Nephron progenitor cell (in vitro differentiated cells): Measurements from ENCODE around the gene RABL6.
"Not testable (repeated sequence)": the region's sequence is repeated elsewhere in the genome, so short reads cannot be mapped to it uniquely, and the experiment has no call there.

Experiments used
- DNase-seq: peaks from one replicate; pipeline ENCODE4 v3.0.0; 2021
- H3K27ac Mint-ChIP-seq: 2 replicates; pipeline ENCODE4 v1.8.0; 2021; ENCODE audit warnings: mild to moderate bottlenecking, moderate library complexity, mixed read lengths
- H3K27me3 Mint-ChIP-seq: 2 replicates; pipeline ENCODE4 v1.8.0; 2021; ENCODE audit warnings: mild to moderate bottlenecking, low read depth, mixed read lengths; ENCODE audit not compliant: poor library complexity
- H3K36me3 Mint-ChIP-seq: 2 replicates; pipeline ENCODE4 v1.8.0; 2021; ENCODE audit warnings: low read depth, mixed read lengths
- H3K4me1 Mint-ChIP-seq: 2 replicates; pipeline ENCODE4 v1.8.0; 2021; ENCODE audit warnings: mixed read lengths
- H3K4me3 Mint-ChIP-seq: 2 replicates; pipeline ENCODE4 v1.8.0; 2021; ENCODE audit warnings: mild to moderate bottlenecking, moderate library complexity, mixed read lengths
- H3K9me3 Mint-ChIP-seq: 2 replicates; pipeline ENCODE4 v1.8.0; 2021; ENCODE audit warnings: mild to moderate bottlenecking, moderate library complexity, mixed read lengths
- TF ChIP-seq, protein P1 (sequence below): fragments of 200-600 bp; sonication (generic); IDR thresholded peaks from 2 replicates; pipeline ENCODE4 v1.5.0; 2021; ENCODE audit warnings: antibody characterized with exemption

Gene RABL6

GRCh38 chr9:136837146-136837855 lies 29.6 kb downstream of the RABL6 start:
- no peak overlapping the region for H3K27ac Mint-ChIP-seq
- H3K9me3 Mint-ChIP-seq, result no peaks in the 10 kb centered on the region
- H3K4me3 Mint-ChIP-seq, result no peak overlapping the region
- no peaks in the 10 kb centered on the region for H3K27me3 Mint-ChIP-seq
- DNase-seq, result no peak
- TF ChIP-seq, protein P1, sequence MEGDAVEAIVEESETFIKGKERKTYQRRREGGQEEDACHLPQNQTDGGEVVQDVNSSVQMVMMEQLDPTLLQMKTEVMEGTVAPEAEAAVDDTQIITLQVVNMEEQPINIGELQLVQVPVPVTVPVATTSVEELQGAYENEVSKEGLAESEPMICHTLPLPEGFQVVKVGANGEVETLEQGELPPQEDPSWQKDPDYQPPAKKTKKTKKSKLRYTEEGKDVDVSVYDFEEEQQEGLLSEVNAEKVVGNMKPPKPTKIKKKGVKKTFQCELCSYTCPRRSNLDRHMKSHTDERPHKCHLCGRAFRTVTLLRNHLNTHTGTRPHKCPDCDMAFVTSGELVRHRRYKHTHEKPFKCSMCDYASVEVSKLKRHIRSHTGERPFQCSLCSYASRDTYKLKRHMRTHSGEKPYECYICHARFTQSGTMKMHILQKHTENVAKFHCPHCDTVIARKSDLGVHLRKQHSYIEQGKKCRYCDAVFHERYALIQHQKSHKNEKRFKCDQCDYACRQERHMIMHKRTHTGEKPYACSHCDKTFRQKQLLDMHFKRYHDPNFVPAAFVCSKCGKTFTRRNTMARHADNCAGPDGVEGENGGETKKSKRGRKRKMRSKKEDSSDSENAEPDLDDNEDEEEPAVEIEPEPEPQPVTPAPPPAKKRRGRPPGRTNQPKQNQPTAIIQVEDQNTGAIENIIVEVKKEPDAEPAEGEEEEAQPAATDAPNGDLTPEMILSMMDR, result no peak
- H3K4me1 Mint-ChIP-seq, result peaks cover 35% of the 10 kb centered on the region
- H3K36me3 Mint-ChIP-seq, result peaks cover 9% of the 10 kb centered on the region

DNA sequence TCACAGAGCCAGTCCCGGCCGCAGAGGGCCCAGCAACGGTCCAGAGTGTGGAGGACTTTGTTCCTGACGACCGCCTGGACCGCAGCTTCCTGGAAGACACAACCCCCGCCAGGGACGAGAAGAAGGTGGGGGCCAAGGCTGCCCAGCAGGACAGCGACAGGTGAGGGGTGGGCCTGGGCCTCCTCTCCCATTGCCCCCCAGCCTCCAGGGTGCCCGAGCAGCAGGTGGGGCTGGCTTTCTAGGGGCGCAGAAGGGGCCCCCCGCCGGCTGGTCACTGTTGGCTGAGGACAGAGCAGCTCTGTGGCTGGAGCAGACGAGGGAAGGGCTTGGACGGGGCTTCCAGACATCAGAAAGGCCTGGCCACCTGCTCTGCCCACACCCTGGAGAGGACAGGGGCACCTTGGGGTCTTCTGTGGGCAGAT lies 30.1 kb downstream of the RABL6 start:
- not testable (repeated sequence) for DNase-seq, H3K27me3 Mint-ChIP-seq, H3K9me3 Mint-ChIP-seq, H3K4me3 Mint-ChIP-seq, H3K36me3 Mint-ChIP-seq, H3K27ac Mint-ChIP-seq
- H3K4me1 Mint-ChIP-seq, result peaks cover 37% of the 10 kb centered on the region

DNA sequence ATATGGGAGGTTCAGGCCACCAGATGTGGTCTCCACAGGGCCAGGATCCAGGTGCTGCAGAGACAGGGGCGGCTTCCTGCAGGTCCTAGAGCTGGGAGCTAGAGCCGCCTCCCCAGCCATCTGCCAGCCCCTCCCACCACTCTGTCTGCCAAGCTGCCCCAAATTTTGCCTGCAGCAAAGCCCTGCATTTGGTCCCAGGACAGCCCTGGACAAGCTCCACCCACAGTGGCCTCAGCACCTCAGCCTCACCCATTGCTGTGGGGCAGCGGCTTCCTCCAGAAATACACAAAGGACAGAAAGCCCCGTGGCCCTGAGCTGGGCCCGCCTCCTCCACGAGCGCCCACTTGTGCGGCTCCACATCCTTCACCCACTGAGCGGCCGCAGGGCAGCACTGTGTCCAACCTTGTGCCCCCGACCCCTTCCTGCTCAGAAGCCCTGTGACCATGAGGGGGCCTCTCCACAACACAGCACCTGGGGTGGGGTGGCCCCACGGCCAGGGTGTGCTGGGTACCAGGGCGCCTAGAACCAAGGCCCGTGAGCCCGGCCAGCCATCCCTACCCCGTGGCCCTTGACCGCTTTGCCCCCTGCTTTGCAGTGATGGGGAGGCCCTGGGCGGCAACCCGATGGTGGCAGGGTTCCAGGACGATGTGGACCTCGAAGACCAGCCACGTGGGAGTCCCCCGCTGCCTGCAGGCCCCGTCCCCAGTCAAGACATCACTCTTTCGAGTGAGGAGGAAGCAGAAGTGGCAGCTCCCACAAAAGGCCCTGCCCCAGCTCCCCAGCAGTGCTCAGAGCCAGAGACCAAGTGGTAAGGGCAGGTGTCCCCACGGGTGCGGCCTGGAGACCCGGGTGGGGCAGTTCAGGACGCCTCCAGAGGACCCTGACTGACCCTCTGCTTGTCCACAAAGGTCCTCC lies 30.8 kb downstream of the RABL6 start:
- peaks cover 6% of the 10 kb centered on the region for H3K36me3 Mint-ChIP-seq
- peak overlapping the region; percentile 39 for H3K27ac Mint-ChIP-seq
- no peak for DNase-seq
- TF ChIP-seq, protein P1, result no peak
- H3K4me3 Mint-ChIP-seq, result no peak overlapping the region
- no peaks in the 10 kb centered on the region for H3K9me3 Mint-ChIP-seq
- peaks cover 37% of the 10 kb centered on the region for H3K4me1 Mint-ChIP-seq
- H3K27me3 Mint-ChIP-seq, result no peaks in the 10 kb centered on the region

DNA sequence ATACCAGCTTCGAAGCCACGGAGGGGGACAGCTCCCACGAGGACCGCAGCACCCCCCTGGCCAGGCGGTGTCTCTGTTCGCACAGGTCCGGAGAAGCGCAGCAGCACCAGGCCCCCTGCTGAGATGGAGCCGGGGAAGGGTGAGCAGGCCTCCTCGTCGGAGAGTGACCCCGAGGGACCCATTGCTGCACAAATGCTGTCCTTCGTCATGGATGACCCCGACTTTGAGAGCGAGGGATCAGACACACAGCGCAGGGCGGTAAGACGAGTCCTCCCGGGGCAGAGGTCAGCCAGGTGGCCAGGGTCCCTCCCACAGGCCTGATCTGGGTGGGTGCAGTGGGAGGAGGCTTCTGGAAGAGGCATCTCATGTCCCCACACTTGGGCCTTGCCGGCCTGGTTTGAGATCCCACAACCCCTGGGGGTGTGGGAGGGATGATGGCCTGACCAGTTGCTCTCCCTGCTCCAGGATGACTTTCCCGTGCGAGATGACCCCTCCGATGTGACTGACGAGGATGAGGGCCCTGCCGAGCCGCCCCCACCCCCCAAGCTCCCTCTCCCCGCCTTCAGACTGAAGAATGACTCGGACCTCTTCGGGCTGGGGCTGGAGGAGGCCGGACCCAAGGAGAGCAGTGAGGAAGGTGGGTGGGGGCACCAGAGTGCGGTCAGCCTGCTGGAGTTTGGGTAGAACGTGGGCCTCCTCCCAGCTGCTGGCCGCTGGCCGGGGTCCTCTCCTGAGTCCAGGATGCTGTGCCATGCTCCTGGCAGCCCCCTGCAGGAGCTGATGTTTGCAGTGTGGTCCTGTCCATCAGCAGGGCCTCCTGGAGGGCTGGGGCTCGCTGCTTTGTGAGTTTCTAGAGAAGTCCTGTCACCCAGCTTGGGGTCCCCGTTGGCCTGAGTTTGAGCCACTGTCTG lies 31.7 kb downstream of the RABL6 start:
- no peaks in the 10 kb centered on the region for H3K36me3 Mint-ChIP-seq
- peak overlapping the region; percentile 91 for H3K27ac Mint-ChIP-seq
- H3K9me3 Mint-ChIP-seq, result no peaks in the 10 kb centered on the region

DNA sequence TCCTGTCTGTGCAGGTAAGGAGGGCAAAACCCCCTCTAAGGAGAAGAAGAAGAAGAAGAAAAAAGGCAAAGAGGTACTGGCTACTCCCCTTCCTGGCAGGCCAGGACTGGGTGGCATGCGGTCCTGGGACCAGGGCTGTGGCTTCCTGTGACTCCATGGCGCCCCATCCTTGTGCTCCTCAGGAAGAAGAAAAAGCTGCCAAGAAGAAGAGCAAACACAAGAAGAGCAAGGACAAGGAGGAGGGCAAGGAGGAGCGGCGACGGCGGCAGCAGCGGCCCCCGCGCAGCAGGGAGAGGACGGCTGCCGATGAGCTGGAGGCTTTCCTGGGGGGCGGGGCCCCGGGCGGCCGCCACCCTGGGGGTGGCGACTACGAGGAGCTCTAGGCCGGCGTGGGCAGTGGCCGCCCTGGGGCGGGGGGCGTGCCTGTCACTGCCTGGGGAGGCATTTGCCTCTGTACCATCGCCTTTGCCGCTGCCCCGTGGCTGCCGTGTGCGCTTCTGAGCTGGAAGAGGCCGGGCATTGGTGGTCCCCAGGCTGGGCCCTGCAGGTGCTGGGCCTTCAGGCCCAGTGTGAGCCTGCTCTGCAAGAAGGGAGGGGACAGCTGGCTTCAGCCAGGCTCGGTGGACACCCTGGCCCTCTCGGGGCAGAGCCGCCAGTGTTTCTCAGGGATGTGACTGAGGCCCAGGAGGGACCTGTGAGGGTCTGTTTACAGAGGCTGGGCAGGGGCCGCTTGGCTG lies 32.6 kb downstream of the RABL6 start:
- Mint-ChIP-seq H3K27ac (peak overlapping the region; percentile 91), H3K27me3 (no peaks in the 10 kb centered on the region), H3K9me3 (no peaks in the 10 kb centered on the region), H3K4me3 (peak overlapping the region; percentile 33), H3K36me3 (no peaks in the 10 kb centered on the region), H3K4me1 (peaks cover 34% of the 10 kb centered on the region)
- peak; percentile 42 for DNase-seq
- TF ChIP-seq, protein P1, result no peak

More for the DNA sequence above, 31.7 kb downstream of the RABL6 start:
- DNase-seq, result no peak
- no peaks in the 10 kb centered on the region for H3K27me3 Mint-ChIP-seq
- TF ChIP-seq, protein P1, result no peak
- peak overlapping the region; percentile 33 for H3K4me3 Mint-ChIP-seq
- peaks cover 34% of the 10 kb centered on the region for H3K4me1 Mint-ChIP-seq
